Suppressor macrophage treated with lipopolysaccharide for 1 hour (primary cell): ENCODE data around the gene STK24.

ENCODE experiments used
- DNase-seq, 3 donors: peaks; one replicate each; pipeline ENCODE4 v3.0.0-alpha.2; 2020 to 2022

The STK24 gene

DNA sequence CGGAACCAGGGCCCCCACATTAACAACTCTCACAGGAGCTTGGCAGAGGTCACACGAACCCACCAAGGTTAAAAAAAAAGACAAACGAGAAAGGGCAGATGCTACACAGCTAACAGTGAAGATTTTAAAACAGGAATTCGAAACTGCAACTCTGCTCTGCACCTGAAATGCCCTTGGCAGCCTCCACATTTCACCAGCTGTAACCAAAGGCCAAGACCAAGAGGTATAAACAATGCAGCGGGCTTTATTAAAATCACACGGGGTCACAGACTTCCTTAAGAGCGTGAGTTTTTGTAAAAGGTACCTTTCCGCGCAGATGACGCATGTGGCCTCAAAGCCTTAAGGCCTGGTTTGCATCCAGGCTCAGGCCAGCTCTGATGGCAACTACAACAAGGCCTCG is 88.2 kb downstream of the STK24 start:
- no peak for DNase-seq

DNA sequence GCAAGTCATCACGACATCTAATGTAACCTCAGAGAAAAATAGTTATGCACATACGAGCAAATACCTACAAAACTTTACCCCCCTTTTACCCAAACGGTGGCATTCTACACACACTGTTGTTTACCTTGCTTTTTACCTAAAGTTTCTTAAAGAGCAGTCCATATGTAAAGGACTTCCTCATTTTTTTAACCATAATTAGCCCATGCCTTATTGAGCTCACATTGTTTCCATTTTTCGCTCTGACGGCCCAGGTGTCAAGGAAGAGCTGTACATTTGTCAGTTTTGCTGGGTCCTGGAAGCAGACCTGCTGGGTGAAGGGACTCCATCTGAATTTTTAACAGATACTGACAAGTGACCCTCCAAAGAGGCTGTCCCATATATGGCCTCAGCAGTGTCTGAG is 89.4 kb downstream of the STK24 start:
- DNase-seq = no peak

DNA sequence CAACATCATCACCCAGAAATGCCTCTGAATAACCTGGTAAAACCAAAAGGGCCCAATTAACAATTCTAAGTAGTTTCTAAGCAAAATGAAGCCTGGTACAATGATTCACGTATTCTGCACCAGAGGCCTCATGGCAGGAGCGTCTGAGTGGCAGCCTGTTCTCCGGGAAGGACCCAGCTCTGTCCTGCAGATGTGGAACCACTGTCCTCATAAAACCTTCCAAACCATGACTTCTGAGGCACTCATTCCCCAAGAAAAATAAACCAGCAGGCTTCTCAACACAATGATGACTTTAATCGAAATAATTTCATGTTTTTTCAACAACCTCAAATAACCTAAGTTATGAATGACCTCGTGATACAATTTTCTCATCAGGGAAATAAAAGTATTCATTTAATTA is 89.9 kb downstream of the STK24 start:
- DNase-seq = no peak

DNA sequence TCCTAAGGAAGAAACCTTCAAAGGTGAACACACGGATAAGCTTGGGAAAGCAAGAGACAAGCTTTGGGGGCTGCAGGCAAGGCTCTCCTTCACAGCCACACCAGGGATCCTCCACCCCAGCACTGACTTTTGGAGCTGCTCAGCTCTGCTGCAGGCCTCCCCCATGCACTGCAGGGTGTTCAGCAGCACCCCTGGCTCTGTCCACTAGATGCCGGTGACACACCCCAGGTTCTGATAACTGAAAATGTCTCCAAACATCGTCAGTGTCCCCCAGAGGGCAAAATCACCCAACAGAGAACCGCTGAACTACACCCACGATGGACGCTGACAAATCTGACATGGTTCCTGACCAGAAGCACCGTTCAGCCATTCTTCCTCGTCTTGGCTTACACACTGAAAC is 90.5 kb downstream of the STK24 start:
- DNase-seq = no peak

DNA sequence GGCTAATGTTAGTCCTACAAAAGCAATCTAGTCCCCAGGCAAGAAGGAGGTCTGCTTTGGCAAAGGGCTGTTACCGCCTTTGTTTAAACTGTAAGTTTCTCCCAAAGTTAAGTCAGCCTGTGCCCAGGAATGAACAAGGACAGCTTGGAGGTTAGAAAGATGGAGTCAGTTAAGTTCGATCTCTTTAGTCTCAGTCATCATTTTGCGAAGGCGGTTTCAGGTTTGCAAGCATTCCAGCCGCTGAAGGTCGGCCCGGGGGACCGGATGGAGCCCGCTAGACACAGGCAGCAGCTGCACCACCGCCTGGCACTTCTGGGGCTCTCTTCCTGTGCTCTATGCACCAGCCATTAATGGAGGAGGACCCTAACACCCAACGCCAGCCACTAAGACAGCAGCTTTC is 91.3 kb downstream of the STK24 start:
- DNase-seq = no peak

DNA sequence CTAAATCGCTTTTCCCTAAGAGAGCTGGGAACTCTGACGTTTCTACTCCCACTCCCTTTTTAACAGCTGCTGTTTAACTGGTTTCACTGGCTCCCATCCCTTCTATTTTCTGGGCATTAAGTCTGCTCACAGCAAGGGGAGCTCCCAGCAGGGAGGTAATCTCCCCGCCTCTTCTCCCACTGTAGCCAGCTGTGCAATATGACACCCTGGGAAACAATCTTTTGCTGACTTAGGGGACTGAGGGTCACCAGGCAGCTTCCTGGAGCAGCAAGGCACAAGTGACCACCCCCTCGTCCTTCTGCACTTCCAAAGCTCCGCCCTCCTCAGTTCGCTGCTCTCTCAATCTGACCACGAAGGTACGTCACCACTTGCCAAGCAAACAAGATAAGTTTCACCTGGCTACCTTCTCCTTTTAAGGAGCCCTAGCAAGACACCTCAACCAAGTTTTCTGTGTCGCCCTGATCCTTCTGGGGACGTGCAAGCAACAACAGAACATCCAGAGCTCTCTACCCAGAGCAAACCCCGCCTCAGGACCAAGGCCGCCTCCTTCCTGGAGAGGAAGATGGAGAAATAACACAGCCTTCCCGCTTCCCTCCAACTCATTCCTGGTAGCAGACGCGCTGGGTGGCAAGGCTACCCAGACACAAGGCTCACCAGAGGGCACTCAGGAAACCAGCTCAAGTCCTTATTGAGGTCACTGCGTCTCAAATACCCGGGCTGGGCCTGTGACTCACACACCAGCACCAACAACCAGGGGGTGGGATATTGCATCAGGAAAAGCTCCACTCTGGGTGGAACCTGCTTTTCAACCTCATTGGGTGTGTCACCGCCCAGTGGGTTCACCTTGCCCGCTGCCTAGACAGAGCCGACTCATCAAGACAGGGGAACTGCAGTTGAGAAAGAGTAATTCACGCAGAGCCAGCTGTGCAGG is 92.4 kb downstream of the STK24 start:
- peak; percentile 94 to 98 (median 95) for DNase-seq

DNA sequence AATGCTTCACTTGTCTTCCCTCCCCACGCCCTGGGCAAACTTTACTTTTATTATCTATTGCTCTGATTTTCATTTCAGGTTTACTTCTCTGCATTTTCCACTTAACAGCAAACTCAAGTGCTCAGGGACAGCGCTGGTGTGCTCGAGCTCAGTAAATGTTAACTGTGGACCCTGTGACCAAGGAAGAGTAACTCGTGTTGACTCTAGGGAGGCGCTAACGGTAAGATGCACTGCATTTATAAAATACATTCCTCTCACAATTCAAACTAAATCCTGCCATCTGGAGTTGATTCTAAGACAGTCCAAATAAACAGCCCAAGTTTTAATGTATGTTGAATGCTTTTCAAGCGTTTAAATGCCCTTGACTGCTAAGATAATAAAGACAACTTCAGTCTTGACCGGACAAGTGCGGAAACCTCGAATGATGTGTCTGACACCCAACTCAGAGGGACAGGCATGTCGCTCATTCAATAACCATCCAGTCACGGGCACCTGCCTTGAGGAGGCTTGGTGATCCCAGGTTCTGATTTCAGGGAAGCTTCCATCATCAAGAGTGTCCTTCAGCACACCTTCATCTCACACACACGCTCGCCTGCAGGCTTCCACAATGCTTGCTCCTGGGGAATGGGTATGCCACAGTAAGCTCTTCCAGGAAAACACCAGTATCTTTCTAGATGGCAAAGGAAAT is 93.2 kb downstream of the STK24 start:
- no peak for DNase-seq

DNA sequence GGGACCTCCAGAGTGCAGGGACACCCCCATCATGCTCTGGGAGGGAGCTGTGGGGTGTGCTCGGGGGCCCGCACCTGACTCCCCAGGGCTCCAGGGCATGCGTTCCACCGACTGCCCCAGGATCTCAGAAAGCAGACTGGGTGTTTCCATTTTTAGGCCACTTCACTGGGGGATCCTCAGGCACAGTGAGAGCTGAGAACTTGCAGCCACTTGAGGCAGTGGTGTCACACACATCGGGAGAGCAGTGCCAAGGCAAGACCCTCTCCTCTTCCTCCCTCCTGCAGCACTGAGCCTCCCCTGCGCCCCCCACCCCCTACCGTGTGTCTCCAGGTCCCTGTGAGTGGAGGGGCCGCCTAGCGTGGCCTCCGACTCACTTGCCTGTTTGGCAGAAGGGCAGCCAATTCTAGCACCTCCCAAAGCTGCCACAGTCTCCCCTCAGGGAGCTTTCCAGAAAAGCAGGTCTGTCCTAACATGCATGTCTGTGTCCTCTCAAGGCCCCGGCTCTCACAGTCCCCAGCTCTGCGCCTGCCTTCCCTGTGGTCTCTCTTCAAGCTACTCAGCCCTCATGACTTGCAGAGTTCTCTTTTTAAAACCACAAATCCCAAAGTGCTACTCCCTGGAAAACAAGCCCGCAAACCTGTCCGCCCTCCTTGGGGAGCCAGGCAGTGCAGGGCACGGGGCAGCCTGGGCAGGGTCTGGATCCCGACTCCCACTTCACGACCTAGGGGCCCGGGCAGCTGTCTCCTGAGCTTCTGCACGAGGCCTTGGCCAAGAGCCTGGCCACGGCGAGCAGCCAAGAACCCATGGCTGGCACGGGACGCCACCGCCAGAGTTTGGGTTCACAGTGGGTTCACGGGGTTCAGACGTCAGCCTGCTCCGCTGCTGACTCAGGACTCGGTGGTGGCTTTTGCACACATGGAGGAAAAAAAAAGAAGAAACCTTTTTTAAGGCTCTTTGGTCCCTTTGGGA is 94.1 kb downstream of the STK24 start:
- DNase-seq = peak; percentile 45 to 73 (median 54)

DNA sequence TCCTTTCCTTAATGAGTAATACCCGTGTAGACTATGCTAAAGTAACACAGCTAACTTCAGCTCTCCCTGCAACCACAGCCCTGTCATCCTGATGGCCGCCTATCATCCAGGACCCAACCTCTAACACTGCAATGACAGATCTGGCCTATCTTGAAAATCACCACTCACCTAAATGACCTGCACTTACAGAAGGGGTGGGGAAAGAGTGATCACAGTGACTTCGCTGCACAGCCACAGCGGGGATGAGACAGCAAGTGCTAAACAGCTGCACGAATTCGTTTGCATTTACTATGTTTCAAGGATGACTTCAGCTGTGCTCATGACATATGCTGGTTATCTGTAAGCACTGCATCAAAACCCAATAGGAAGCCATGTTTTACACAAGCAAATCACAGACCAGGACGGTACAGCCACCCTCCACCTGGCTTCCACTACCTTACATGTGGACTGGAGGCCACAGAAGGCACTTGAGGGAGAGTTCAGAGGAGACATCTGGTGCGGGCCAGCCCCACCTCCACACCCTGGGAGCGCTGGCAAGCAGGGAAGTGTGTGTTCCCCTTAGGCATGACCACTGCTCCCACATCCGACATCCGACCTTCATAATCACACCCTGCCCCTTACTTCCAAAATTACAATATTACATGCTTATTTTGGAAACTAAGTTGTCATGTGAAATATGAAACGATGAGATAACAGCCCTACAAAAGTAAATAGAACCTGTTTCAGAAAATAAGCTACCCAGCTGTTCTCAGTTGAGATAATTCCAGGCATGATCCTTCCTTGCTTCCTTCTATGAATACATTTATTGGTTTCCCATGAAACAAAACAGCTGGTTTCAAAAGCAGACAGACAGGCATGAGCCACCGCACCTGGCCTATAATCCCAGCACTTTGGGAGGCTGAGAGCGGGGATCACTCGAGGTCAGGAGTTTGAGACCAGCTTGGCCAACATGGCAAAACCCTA is 95.7 kb downstream of the STK24 start:
- peak in 1 of 3 donors; percentile 35 for DNase-seq

DNA sequence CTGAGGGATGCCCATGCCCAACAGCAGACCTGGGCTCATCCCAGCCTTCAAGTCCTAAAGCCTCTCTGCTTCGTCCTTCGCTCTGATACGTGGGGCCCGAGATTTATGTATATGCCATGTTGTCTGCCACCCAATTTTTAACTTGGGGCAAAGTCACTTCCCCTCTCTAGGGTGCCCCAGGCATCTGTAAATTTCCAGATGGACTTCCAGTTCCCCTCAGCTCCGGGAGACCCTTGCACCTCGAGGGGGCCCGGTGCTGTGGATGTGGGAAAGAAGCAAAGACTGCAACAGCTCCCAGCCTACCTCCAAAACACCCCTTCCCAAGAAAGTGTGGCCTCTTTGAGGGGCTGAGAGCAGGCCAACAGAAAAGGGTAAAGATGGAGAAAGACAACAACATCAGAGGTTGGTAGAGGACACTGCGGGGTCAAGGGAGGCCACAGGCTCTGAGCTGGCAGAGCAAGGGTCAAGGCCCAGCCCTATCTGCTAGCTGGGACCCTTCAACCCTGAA is 97.4 kb downstream of the STK24 start:
- DNase-seq = no peak

DNA sequence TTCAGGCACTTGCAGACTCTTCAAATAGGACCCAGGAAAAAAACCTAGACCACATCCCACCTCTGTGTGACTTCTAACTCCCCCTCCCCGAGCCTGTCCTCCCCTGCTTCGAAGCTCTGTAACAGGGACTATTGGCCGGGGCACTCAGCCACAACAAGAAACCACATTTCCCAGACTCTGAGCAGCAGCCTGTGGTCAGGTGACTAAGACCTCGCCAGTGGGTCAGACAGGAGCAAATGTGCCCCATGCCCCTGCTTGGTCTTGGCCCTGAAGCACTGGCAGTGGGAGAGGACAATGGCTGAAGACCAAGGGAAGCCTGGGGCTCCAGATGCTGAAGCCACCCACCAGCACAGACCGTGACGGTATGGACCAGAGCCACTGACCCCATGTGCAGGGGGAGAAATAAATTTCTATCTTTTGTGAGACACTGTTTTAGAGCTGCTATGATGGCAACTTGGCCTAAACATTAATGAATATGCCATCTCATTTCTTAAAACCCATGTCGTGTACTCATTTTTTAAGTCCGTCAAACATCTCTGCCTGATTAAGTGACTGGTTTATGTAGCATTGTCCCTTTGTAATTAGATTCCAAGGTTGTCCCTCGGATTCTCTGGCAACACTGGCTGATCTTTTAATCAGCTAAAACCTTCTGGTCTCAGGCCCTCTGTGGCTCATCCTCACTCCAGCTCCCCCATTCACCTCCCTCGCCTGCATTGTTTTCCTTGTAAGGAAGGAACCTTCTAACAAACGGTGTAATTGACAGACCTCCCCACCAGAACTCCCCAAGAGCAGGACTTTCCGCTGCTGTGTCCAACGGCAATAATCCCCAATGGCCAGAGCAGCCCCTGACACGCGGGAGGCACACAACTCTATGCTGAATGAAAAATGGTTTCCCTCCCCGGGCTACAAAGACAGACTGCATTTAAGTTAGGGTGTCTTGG is 98.4 kb downstream of the STK24 start:
- no peak for DNase-seq

DNA sequence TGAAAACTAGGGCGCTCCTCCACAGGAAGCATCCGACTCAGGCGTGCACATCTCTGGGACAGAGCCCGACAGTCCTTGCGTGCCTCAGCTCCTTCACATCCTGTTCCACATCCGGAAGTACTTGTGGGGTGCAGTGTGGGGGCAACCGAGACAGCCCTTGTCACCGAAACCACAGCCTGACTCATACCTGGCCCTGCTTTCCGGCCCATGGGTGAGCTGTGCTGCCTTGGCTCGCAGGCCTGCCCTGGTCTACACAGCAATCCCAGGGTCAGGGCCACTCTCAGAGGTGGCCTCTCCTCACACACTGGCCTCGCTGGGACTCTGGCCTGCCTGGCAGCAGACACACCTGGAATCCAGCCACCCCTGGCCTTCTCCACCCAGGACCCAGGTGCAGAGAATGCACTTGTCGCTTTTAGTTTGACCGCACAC is 100.4 kb downstream of the STK24 start:
- peak; percentile 84 to 87 (median 86) for DNase-seq

DNA sequence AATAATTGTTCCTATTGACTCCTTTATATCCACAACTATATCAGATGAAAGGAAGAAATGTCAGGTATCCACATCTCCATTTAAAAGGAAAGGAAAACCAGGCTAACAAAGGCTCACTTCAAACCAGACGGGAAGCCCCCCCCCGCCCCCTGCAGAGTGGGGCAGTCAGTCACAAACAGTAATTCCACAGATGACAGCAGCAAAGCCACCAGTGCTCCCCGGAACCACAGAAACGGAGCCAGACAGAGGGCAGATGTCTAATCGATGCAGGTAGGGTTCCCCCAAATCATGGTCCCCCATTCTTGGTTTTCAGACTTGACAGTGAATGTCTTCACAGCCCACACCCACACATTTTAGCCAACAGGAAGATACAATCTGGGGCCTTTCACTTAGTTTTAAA is 100.8 kb downstream of the STK24 start:
- peak in 1 of 3 donors; percentile 33 for DNase-seq

DNA sequence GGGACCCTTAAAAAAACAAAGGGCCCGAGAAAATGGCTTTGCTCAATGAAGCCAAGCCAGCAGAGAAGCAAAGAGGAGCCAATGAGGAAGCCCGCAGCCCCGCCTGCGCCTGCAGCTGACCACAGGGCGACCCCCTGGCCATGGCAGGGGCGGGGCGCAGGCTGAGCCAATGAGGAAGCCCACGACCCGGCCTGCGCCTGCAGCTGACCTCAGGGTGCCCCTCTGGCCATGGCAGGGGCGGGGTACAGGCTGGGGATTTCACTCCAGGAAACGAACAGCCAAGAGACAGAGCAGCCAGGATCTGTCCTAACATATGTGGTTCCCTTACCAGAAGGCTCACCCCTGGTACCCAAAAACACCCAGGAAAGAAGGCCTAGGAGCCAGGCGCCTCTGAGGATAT is 101.4 kb downstream of the STK24 start:
- peak; percentile 49 to 77 (median 72) for DNase-seq

DNA sequence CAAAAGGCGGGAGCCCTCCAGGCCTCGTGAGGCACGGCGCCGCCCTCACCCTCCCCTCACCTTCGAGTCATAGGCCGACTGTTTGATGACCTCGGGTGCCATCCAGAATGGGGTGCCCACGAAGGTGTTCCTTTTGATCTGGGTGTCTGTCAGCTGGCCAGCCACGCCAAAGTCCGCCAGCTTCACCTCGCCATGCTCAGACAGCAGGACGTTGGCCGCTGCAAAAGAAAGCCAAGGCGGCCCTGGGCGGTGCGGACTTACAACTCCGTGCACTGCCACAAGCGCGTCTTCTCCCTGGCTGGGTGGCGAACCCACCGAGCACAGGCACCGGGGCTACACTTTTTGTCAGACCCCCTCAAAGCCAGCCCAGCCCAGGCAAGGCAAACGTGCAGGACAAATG is 102.1 kb downstream of the STK24 start:
- DNase-seq = no peak

DNA sequence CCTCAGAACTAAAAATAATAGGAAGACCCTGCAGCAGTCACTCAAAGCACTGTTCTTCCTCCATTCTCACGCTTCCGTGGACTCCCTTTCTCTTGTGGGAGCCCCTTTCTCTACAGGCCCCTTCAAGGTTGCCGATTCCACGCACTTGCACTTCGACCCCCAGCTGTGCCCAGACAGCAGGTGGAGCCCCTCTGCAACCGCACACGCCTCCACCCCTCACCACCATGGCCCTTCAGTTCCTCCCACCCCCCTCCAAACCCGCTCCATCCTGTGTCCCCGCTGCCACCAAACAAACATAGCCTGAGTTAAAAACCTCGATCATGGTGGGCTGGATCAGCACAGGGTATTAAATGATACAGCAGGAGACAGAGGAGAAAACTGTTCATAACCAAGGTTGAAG is 102.6 kb downstream of the STK24 start:
- DNase-seq = no peak

DNA sequence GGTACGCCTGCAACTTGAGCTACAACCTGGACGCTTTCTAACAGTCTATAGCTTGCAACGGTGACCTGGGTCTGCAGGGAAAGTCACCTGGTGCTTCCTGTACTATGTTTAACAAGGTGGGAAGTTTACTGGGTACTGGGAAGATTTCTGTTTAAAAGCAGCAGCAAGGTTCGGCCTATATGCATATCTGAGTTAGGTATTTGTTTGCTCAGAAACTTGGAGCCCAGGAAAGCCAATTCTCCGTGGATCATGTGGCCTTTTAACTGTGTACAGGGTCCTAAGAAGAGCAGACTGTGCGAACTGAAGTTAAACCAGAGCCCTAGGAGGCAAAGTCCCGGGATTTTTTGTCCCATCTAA is 103.1 kb downstream of the STK24 start:
- no peak for DNase-seq

DNA sequence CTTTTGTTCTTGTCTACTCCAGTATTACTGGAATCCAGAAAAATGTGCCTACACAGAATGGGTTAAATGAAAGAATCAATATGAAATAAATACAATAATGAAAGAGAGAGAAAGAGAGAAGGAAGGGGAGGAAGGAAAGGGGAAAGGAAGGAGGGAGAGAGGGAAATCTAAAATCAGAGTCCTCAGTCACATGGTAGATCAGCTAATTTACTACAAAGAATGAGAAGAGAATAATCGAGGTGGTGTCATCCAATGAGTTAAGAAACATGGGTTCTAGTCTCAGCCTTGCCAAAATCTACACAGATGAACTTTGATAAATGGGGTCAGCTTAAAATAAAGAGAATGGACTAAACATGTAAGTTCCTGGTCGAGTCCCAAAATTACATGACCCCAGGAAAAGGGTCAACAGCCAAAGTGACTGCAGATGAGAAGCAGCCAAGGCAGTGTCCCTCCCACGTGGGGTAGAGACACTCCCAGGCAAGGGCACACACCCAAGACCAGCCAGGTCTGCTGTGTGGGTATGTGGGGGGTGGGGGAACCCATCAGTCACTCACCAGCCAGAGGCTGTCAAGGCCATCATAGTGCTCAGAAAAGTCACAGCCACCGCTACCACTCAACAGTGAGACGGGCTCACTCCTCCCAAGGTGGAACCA is 103.6 kb downstream of the STK24 start:
- no peak for DNase-seq

DNA sequence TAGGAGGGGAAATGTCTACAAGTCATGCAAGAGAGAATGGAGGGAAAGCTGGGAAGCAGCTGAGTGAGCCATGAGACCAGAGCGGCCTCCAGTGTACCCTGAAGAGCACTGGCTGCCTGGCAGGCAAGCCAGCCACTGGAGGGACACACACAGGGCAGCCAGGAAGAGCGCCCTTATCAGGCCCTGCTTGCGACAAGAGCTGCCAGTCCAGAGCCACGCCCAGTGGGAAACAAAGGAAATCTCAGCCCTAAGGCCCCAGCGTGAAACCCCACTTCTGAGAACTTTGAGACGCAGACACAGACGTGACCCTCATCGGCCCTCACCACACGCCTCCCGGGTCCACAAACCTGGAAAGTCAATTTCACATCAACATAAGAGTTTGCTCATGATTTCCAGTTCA is 105.0 kb downstream of the STK24 start:
- no peak for DNase-seq

DNA sequence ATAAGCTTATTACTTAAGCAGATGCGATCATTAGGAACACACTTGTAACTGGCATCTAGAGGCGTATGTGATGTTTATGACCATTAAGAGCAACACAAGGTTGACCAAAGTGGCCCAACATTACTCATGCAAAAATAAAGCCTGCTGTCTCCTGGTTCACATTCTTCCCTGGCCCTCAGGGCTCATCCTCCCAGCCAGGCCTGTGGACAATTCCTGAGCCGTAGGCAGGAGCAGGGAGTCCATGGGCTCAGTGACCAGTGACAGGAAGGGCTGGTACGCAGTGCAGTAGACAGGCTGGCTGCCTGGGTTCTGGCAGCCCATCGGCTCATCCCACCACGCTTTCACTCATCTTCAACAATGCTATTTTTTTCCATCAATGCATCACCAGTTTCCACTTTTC is 106.0 kb downstream of the STK24 start:
- DNase-seq = no peak
